IMR-90 (cell line): ENCODE measurements around the gene ABHD12. TPM values are rescaled to one million over a fixed set of nuclear protein-coding genes. Genes with fewer than 3 reads are reported as not detected.

Source experiments
- ATAC-seq: fragments of 200-7000 bp; cut with Tn5 transposase; 2 replicates; pipeline ENCODE4 v1.9.1; 2020; ENCODE audit warnings: low read depth, mild to moderate bottlenecking, moderate library complexity
- BruUV-seq: library from RNA; stranded (reverse); fragments of 400-500 nt; replicated peaks from 2 replicates; lab custom pipeline; 2021; lab: Mats Ljungman, UMichigan
- CTCF ChIA-PET: fragments of 300-600 bp; formaldehyde crosslinking; extraction: SDS; loops from one replicate; lab custom pipeline; 2021; ENCODE audit warnings: antibody characterized with exemption; lab: Yijun Ruan, JAX
- POLR2A ChIA-PET: fragments of 300-600 bp; sonication (Branson Sonifier 250); formaldehyde crosslinking; loops from one replicate; lab custom pipeline; 2022; ENCODE audit warnings: antibody characterized with exemption; ENCODE audit not compliant: unreplicated experiment; lab: Charles Lee
- DNase-seq: peaks from one replicate; pipeline ENCODE4 v3.0.0; 2013
- H2AFZ ChIP-seq: replicated peaks from 2 replicates; pipeline ENCODE3; 2013; ENCODE audit warnings: low read length, mild to moderate bottlenecking; ENCODE audit not compliant: poor library complexity
- H2AK5ac ChIP-seq: 2 replicates; pipeline ENCODE4 v1.6.1; 2013; ENCODE audit warnings: low read depth, low read length, inconsistent platforms
- H2AK9ac ChIP-seq: replicated peaks from 2 replicates; pipeline ENCODE3; 2013; ENCODE audit warnings: mild to moderate bottlenecking, low read depth, low read length, moderate library complexity; ENCODE audit not compliant: poor library complexity
- H2BK120ac ChIP-seq: 2 replicates; pipeline ENCODE4 v1.6.1; 2013; ENCODE audit warnings: low read depth, low read length, inconsistent platforms
- H2BK15ac ChIP-seq: 3 replicates; pipeline ENCODE4 v1.6.1; 2013; ENCODE audit warnings: low read depth, low read length, inconsistent platforms
- H2BK20ac ChIP-seq: 2 replicates; pipeline ENCODE4 v1.6.1; 2013; ENCODE audit warnings: low read depth, mild to moderate bottlenecking, inconsistent platforms, low read length, moderate library complexity
- H2BK5ac ChIP-seq: 2 replicates; pipeline ENCODE4 v1.6.1; 2013; ENCODE audit warnings: mild to moderate bottlenecking, low read depth, low read length, inconsistent platforms; ENCODE audit not compliant: poor library complexity, severe bottlenecking
- H3K14ac ChIP-seq: replicated peaks from 2 replicates; pipeline ENCODE4 v1.6.1; 2013; ENCODE audit warnings: low read depth, low read length, inconsistent platforms
- H3K18ac ChIP-seq: 2 replicates; pipeline ENCODE4 v1.6.1; 2013; ENCODE audit warnings: low read depth, low read length, control low read depth
- H3K23ac ChIP-seq: 2 replicates; pipeline ENCODE4 v1.6.1; 2013; ENCODE audit warnings: low read depth, low read length, inconsistent platforms
- H3K27ac ChIP-seq: 2 replicates; pipeline ENCODE4 v1.5.1; 2013; ENCODE audit warnings: mild to moderate bottlenecking, control low read depth, low read length; ENCODE audit not compliant: insufficient read depth
- H3K27me3 ChIP-seq: 2 replicates; pipeline ENCODE4 v1.6.1; 2013; ENCODE audit warnings: low read length; ENCODE audit not compliant: control insufficient read depth, insufficient read depth
- H3K36me3 ChIP-seq: 2 replicates; pipeline ENCODE4 v1.6.1; 2013; ENCODE audit warnings: low read length, mixed read lengths; ENCODE audit not compliant: control insufficient read depth, insufficient read depth
- H3K4ac ChIP-seq: 2 replicates; pipeline ENCODE4 v1.6.1; 2013; ENCODE audit warnings: low read depth, low read length, inconsistent platforms
- H3K4me1 ChIP-seq: 2 replicates; pipeline ENCODE4 v1.6.1; 2013; ENCODE audit warnings: low read length, mixed read lengths; ENCODE audit not compliant: control insufficient read depth, insufficient read depth
- H3K4me2 ChIP-seq: 2 replicates; pipeline ENCODE4 v1.6.1; 2013; ENCODE audit warnings: low read depth, mild to moderate bottlenecking, control low read depth, low read length, moderate library complexity
- H3K4me3 ChIP-seq: 2 replicates; pipeline ENCODE4 v1.5.1; 2013; ENCODE audit warnings: low read depth, mild to moderate bottlenecking, control low read depth, low read length, moderate library complexity; ENCODE audit not compliant: insufficient read depth
- H3K56ac ChIP-seq: 2 replicates; pipeline ENCODE4 v1.6.1; 2013; ENCODE audit warnings: low read length, inconsistent platforms; ENCODE audit not compliant: insufficient read depth; ENCODE audit errors: extremely low read depth
- H3K79me1 ChIP-seq, 2 experiments: 2 replicates each; pipeline ENCODE4 v1.6.1; 2013; ENCODE audit warnings: low read length in 2 of 2, inconsistent platforms in 1 of 2, low read depth in 1 of 2
- H3K9ac ChIP-seq: 2 replicates; pipeline ENCODE4 v1.6.1; 2013; ENCODE audit warnings: low read depth, low read length, control low read depth
- H3K9me1 ChIP-seq: 2 replicates; pipeline ENCODE4 v1.6.1; 2013; ENCODE audit warnings: low read length, inconsistent platforms; ENCODE audit not compliant: insufficient read depth
- H3K9me3 ChIP-seq: 2 replicates; pipeline ENCODE4 v1.6.1; 2013; ENCODE audit warnings: low read length; ENCODE audit not compliant: control insufficient read depth, insufficient read depth
- H4K20me1 ChIP-seq: 2 replicates; pipeline ENCODE4 v1.6.1; 2013; ENCODE audit warnings: low read length, inconsistent platforms; ENCODE audit not compliant: insufficient read depth
- H4K5ac ChIP-seq: 2 replicates; pipeline ENCODE4 v1.6.1; 2013; ENCODE audit warnings: mild to moderate bottlenecking, low read depth, low read length, control low read depth
- H4K8ac ChIP-seq, 2 experiments: 2 replicates each; pipeline ENCODE4 v1.6.1; 2013; ENCODE audit warnings: low read depth in 2 of 2, low read length in 2 of 2, control low read depth in 1 of 2, inconsistent platforms in 1 of 2
- H4K91ac ChIP-seq: 2 replicates; pipeline ENCODE4 v1.6.1; 2013; ENCODE audit warnings: low read depth, low read length, inconsistent platforms; ENCODE audit not compliant: insufficient read depth
- BHLHE40 ChIP-seq: fragments of 150-350 bp; IDR thresholded peaks from 2 replicates; pipeline ENCODE4 v1.6.1; 2016; ENCODE audit warnings: mild to moderate bottlenecking, low read depth, low read length
- MAFK ChIP-seq: IDR thresholded peaks from 2 replicates; pipeline ENCODE4 v1.6.1; 2012; ENCODE audit warnings: low read depth, low read length, improper control_type of control experiment
- MXI1 ChIP-seq: IDR thresholded peaks from 2 replicates; pipeline ENCODE4 v1.6.1; 2012; ENCODE audit warnings: low read depth, mild to moderate bottlenecking, low read length, moderate library complexity, borderline replicate concordance
- RFX5 ChIP-seq: IDR thresholded peaks from 2 replicates; pipeline ENCODE4 v1.8.0; 2012; ENCODE audit warnings: low read depth, mild to moderate bottlenecking, low read length, moderate library complexity
- USF2 ChIP-seq: fragments of 150-350 bp; IDR thresholded peaks from 2 replicates; pipeline ENCODE4 v1.6.1; 2017; ENCODE audit warnings: mild to moderate bottlenecking, antibody characterized with exemption, low read length, low read depth
- WGBS, 2 experiments: methylation state at CpG; one replicate each; pipeline versions ENCODE4 v1.1.5 to v1.1.7; 2013; ENCODE audit warnings: missing lambda C conversion rate in 2 of 2; ENCODE audit not compliant: insufficient read length in 1 of 2; ENCODE audit errors: extremely low coverage in 2 of 2; 5-methylcytosine and 5-hydroxymethylcytosine counted together
- dilution Hi-C: fragments of 300-500 bp; cut with HindIII; formaldehyde crosslinking; loops from one replicate; pipeline ENCODE4 v1.14.3; 2018; ENCODE audit warnings: low sequenced_read_pairs; ENCODE audit not compliant: unreplicated experiment
- in situ Hi-C: fragments of 300-500 bp; cut with MboI; formaldehyde crosslinking; loops from 3 replicates; pipeline ENCODE4 v1.14.3; 2019; ENCODE audit warnings: low sequenced_read_pairs, inconsistent platforms, mixed read lengths
- intact Hi-C: fragments of 100-400 bp; cut with micrococcal nuclease; formaldehyde crosslinking; loops from 2 replicates; pipeline ENCODE4 v1.10.0; 2022
- polyA plus RNA-seq, 3 experiments: library from polyadenylated mRNA; depleted of rRNA; stranded (reverse); fragments of >200 nt; gene quantifications; 2 replicates each; pipeline ENCODE4 v1.2.3, GENCODE V29; 2012; ENCODE audit warnings: low replicate concordance in 1 of 3
- total RNA-seq: library from RNA; depleted of rRNA; stranded (reverse); fragments of >200 nt; gene quantifications from 2 replicates; pipeline ENCODE4 v1.2.3, GENCODE V29; 2012

The ABHD12 gene
- total and polyA plus RNA-seq, 2 of the 4 experiments (the other 2 are of a cell fraction) = 80.7 to 108 TPM

GRCh38 chr20:25280574-25281535 lies 109.8 kb downstream of the ABHD12 start:
- ChIA-PET POLR2A (no interaction called here), CTCF (no interaction called here)
- Histone ChIP-seq H2AFZ (no peak overlapping the region), H3K18ac (no peak overlapping the region), H4K20me1 (peaks cover 3% of the 10 kb centered on the region; the same call in 1 of the 2 replicates), H4K5ac (no peak overlapping the region), H2BK5ac (no peak overlapping the region), H3K27me3 (no peaks in the 10 kb centered on the region), H2AK5ac (no peak overlapping the region), H3K56ac (no peak overlapping the region), H2AK9ac (no peak overlapping the region), H3K9me3 (no peaks in the 10 kb centered on the region), H2BK20ac (no peak overlapping the region), H4K91ac (no peak overlapping the region), H3K4me1 (no peaks in the 10 kb centered on the region), H2BK120ac (no peak overlapping the region), H3K4ac (no peak overlapping the region), H3K14ac (no peak overlapping the region), H3K36me3 (peaks cover 74% of the 10 kb centered on the region), H4K8ac (no peak overlapping the region), H3K79me1 (peaks cover 0 to 18% of the 10 kb centered on the region in 2 experiments; a peak in 1 of 4 replicates), H2BK15ac (no peak overlapping the region), H3K9me1 (peaks cover 3% of the 10 kb centered on the region), H3K23ac (no peak overlapping the region), H3K4me3 (no peak overlapping the region), H3K27ac (no peak overlapping the region), H3K4me2 (no peak overlapping the region), H3K9ac (no peak overlapping the region)
- in situ Hi-C loops = no loop called here
- ATAC-seq (no peak), DNase-seq (no peak)
- dilution Hi-C loops = no loop called here
- intact Hi-C loops = no loop called here
- TF ChIP-seq MAFK (no peak), USF2 (no peak), RFX5 (no peak), BHLHE40 (no peak), MXI1 (no peak)
- no TSS peak for BruUV-seq
- 99% methylated on average over 12 of the region's 33 CpGs; no CpG with 5 or more reads in 1 of the 2 experiments for WGBS, 2 experiments
